Endothelial cell of umbilical vein (primary cell): ENCODE data around the gene KCNQ5. TPM values are rescaled to one million over a fixed set of nuclear protein-coding genes. Genes with fewer than 3 reads are reported as not detected.

Source experiments
- BruUV-seq: library from RNA; stranded (reverse); fragments of 400-500 nt; replicated peaks from 2 replicates; lab custom pipeline; 2021; lab: Mats Ljungman, UMichigan
- CTCF ChIA-PET: fragments of 300-600, 350-600 bp; sonication (Branson Sonifier 250); formaldehyde crosslinking; loops from one replicate; lab custom pipeline; 2021; ENCODE audit warnings: antibody characterized with exemption, inconsistent platforms; lab: Charles Lee
- POLR2A ChIA-PET: fragments of 300-600, 350-600 bp; sonication (Branson Sonifier 250); formaldehyde crosslinking; loops from one replicate; lab custom pipeline; 2021; ENCODE audit warnings: antibody characterized with exemption, inconsistent platforms; lab: Charles Lee
- DNase-seq: peaks from one replicate; pipeline ENCODE4 v3.0.0-alpha.2; 2011; ENCODE audit warnings: low read depth, low spot score
- FAIRE-seq: peaks from 2 replicates; lab custom pipeline; 2011; peaks lifted over from hg19 to GRCh38; lab: Jason Lieb, UNC
- H2AFZ ChIP-seq: 2 replicates; pipeline ENCODE4 v1.6.0; 2012; ENCODE audit warnings: low read depth, low read length, control low read depth, inconsistent platforms
- H3K27ac ChIP-seq: 2 replicates; pipeline ENCODE4 v1.5.1; 2011; ENCODE audit warnings: low read depth, mild to moderate bottlenecking, control low read depth, low read length, moderate library complexity; ENCODE audit not compliant: insufficient read depth
- H3K27me3 ChIP-seq, 2 experiments: 2 replicates each; pipeline versions ENCODE4 v1.6.0 to v1.6.1; 2011; ENCODE audit warnings: low read length in 2 of 2, mixed read lengths in 1 of 2; ENCODE audit not compliant: control insufficient read depth in 2 of 2, insufficient read depth in 2 of 2
- H3K36me3 ChIP-seq, 2 experiments: 2 replicates in 1 of 2; 3 replicates in 1 of 2; pipeline ENCODE4 v1.5.1; 2011; ENCODE audit warnings: low read length in 2 of 2, mild to moderate bottlenecking in 1 of 2, moderate library complexity in 1 of 2; ENCODE audit not compliant: control insufficient read depth in 2 of 2, insufficient read depth in 2 of 2; ENCODE audit errors: extremely low read depth in 1 of 2
- H3K4me1 ChIP-seq: 3 replicates; pipeline ENCODE4 v1.5.1; 2011; ENCODE audit warnings: mild to moderate bottlenecking, low read length; ENCODE audit not compliant: control insufficient read depth, insufficient read depth; ENCODE audit errors: extremely low read depth
- H3K4me2 ChIP-seq: 2 replicates; pipeline ENCODE4 v1.6.1; 2011; ENCODE audit warnings: low read length, control low read depth, mixed read lengths; ENCODE audit not compliant: insufficient read depth
- H3K4me3 ChIP-seq, 3 experiments: fragments of 200-600 bp in 1 of 3; sonication (generic), shearing (Covaris generic) in 1 of 3; replicated peaks in 1 of 3; 2 replicates each; pipeline ENCODE4 v1.5.1; 2011 to 2016; ENCODE audit warnings: control low read depth in 3 of 3, low read length in 3 of 3, mild to moderate bottlenecking in 2 of 3, inconsistent platforms in 1 of 3, low read depth in 1 of 3, moderate library complexity in 1 of 3; ENCODE audit not compliant: insufficient read depth in 1 of 3
- H3K79me2 ChIP-seq: 2 replicates; pipeline ENCODE4 v1.6.0; 2012; ENCODE audit warnings: low read length, inconsistent platforms; ENCODE audit not compliant: control insufficient read depth, insufficient read depth
- H3K9ac ChIP-seq: replicated peaks from 2 replicates; pipeline ENCODE3; 2011; ENCODE audit warnings: low read length, control low read depth; ENCODE audit not compliant: insufficient read depth; ENCODE audit errors: extremely low read depth
- H3K9me1 ChIP-seq: replicated peaks from 3 replicates; pipeline ENCODE4 v1.6.0; 2011; ENCODE audit warnings: mild to moderate bottlenecking, low read length; ENCODE audit not compliant: control insufficient read depth, insufficient read depth; ENCODE audit errors: extremely low read depth
- H3K9me3 ChIP-seq: replicated peaks from 2 replicates; pipeline ENCODE4 v1.5.1; 2012; ENCODE audit warnings: low read length, inconsistent platforms; ENCODE audit not compliant: control insufficient read depth, insufficient read depth
- H4K20me1 ChIP-seq: replicated peaks from 2 replicates; pipeline ENCODE3; 2011; ENCODE audit warnings: mild to moderate bottlenecking, low read length; ENCODE audit not compliant: control insufficient read depth, insufficient read depth; ENCODE audit errors: extremely low read depth
- CTCF ChIP-seq, 2 donors: IDR thresholded peaks; 1 replicate in 1 of 2; 2 replicates in 1 of 2; pipeline ENCODE4 v1.5.1; 2011; ENCODE audit warnings: low read length in 2 of 2, mild to moderate bottlenecking in 2 of 2, moderate library complexity in 2 of 2, control low read depth in 1 of 2, inconsistent platforms in 1 of 2, low read depth in 1 of 2; ENCODE audit not compliant: insufficient read depth in 1 of 2; ENCODE audit errors: extremely low read depth in 1 of 2
- EZH2 ChIP-seq: IDR thresholded peaks from 2 replicates; pipeline ENCODE4 v1.6.1; 2012; ENCODE audit warnings: borderline replicate concordance, low read depth, mild to moderate bottlenecking, moderate library complexity, low read length, inconsistent platforms; ENCODE audit not compliant: severe bottlenecking
- FOS ChIP-seq: IDR thresholded peaks from 2 replicates; pipeline ENCODE4 v1.6.1; 2011; ENCODE audit warnings: mild to moderate bottlenecking, low read length, moderate library complexity, borderline replicate concordance; ENCODE audit not compliant: insufficient read depth
- GATA2 ChIP-seq: IDR thresholded peaks from 2 replicates; pipeline ENCODE4 v1.7.0; 2011; ENCODE audit warnings: low read depth, mild to moderate bottlenecking, moderate library complexity, mixed read lengths, low read length; ENCODE audit not compliant: insufficient read length, insufficient read depth
- JUN ChIP-seq: IDR thresholded peaks from 2 replicates; pipeline ENCODE4 v1.6.1; 2011; ENCODE audit warnings: borderline replicate concordance, low read depth; ENCODE audit not compliant: insufficient read length, insufficient read depth
- MAX ChIP-seq: IDR thresholded peaks from 2 replicates; pipeline ENCODE4 v1.6.1; 2011; ENCODE audit not compliant: insufficient read depth, insufficient read length
- MYC ChIP-seq: IDR thresholded peaks from one replicate; pipeline ENCODE4 v1.6.1; 2011; ENCODE audit warnings: mild to moderate bottlenecking, low read depth, low read length
- POLR2A ChIP-seq: IDR thresholded peaks from 2 replicates; pipeline ENCODE4 v1.6.1; 2012; ENCODE audit warnings: low read depth, mild to moderate bottlenecking, control low read depth, low read length
- POLR2AphosphoS5 ChIP-seq: IDR thresholded peaks from 2 replicates; pipeline ENCODE4 v1.6.1; 2012; ENCODE audit warnings: low read depth, mild to moderate bottlenecking, control low read depth, low read length, moderate library complexity; ENCODE audit not compliant: insufficient read depth
- dilution Hi-C: fragments of 300-500 bp; cut with MboI; formaldehyde crosslinking; loops from one replicate; pipeline ENCODE4 v1.15.0; 2019; ENCODE audit warnings: low sequenced_read_pairs; ENCODE audit not compliant: extremely low pct_ligation_motif_present
- intact Hi-C: fragments of 100-400 bp; cut with micrococcal nuclease; formaldehyde crosslinking; loops from one replicate; pipeline ENCODE4 v1.10.0; 2022
- polyA plus RNA-seq, 4 experiments: library from polyadenylated mRNA; depleted of rRNA in 3 of 4; stranded (reverse) in 3 of 4; unstranded in 1 of 4; fragments of >200 nt; gene quantifications; 2 replicates each; pipeline versions ENCODE4 v1.2.1 to v1.2.3, GENCODE V29; 2011 to 2012; ENCODE audit warnings: missing spikeins in 1 of 4
- total RNA-seq: library from RNA; stranded (reverse); gene quantifications from 2 replicates; pipeline ENCODE4 v1.2.3, GENCODE V29; 2021

KCNQ5 gene
- total and polyA plus RNA-seq, 2 donors (not counting 3 experiments of a cell fraction or from before 2014, with no cell fraction given): 0.22 TPM; not detected in 1

DNA sequence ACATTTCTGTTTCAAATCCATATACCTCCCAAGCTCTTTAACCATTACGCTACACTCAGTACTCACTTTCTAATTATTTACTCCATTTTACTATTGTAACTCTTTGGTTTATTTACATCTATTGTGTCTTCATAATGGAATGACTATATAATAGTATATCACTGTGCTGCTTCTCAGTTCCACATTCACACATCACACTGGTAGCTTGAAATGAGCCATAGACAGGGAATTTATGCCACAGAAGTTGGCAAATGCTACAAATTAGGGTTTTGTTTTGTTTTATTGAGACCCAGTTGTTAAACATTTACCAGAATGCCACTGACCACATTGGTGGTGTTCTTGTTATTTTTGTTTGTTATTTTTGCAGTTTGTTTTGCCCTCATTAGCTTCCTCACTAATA lies 213.9 kb downstream of the KCNQ5 start:
- no peak for TF ChIP-seq MAX
- no peak for TF ChIP-seq CTCF (IDR thresholded peaks at IDR 0.05; ENCODE audit: extremely low read depth in 1 of 2, insufficient read depth in 1 of 2, low read depth in 1 of 2, low read length in 2 of 2)
- no peak for TF ChIP-seq MYC
- TF ChIP-seq POLR2A: no peak
- intact Hi-C loops (no loop called here), dilution Hi-C loops (no loop called here)
- H3K4me2 ChIP-seq: no peak overlapping the region
- no peaks in the 10 kb centered on the region for H3K9me1 ChIP-seq
- H3K9me3 ChIP-seq: no peaks in the 10 kb centered on the region
- CTCF ChIA-PET: no interaction called here
- H3K27me3 ChIP-seq: no peaks in the 10 kb centered on the region
- FAIRE-seq: no peak
- BruUV-seq: no TSS peak
- no peaks in the 10 kb centered on the region for H3K79me2 ChIP-seq
- no peak for DNase-seq
- no peak overlapping the region for H3K4me3 ChIP-seq
- no peak overlapping the region for H3K27ac ChIP-seq
- POLR2A ChIA-PET: no interaction called here
- H3K36me3 ChIP-seq: no peaks in the 10 kb centered on the region
- no peaks in the 10 kb centered on the region for H3K4me1 ChIP-seq
- H4K20me1 ChIP-seq: no peaks in the 10 kb centered on the region
- H2AFZ ChIP-seq: no peak overlapping the region
- no peak overlapping the region for H3K9ac ChIP-seq

DNA sequence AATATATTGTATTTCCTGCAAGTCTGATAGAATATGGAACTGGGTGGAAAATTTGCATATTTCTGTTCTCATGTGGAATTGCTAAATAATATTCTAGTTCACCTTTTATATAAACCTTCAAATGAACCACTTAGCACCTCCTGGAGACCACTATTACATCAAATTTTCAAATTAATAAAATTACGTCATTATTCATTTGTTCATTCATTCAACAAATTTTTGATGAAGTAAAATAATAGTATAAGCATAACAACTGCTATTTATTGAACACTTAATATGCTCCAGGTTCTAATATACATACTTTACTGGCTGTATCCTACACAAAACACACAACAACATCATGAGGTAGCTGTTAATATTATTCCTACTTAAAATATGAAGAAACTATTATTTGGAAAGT lies 215.1 kb downstream of the KCNQ5 start:
- BruUV-seq: no TSS peak

More for the DNA sequence above, 215.1 kb downstream of the KCNQ5 start:
- no peak overlapping the region for H3K9ac ChIP-seq
- dilution Hi-C loops (no loop called here), intact Hi-C loops (no loop called here)
- no peaks in the 10 kb centered on the region for H3K27me3 ChIP-seq
- ChIA-PET POLR2A (no interaction called here), CTCF (interaction anchor here (1.5 kb wide), 1 partner anchor 11 kb away, joined by 4 read pairs; no protein-coding TSS in a partner anchor)
- H2AFZ ChIP-seq: no peak overlapping the region
- H3K4me2 ChIP-seq: no peak overlapping the region
- DNase-seq (no peak), FAIRE-seq (no peak)
- H3K79me2 ChIP-seq: no peaks in the 10 kb centered on the region
- H3K4me3 ChIP-seq: no peak overlapping the region
- no peak overlapping the region for H3K27ac ChIP-seq
- no peaks in the 10 kb centered on the region for H3K36me3 ChIP-seq
- TF ChIP-seq CTCF (IDR thresholded peaks at IDR 0.05; ENCODE audit: extremely low read depth in 1 of 2, insufficient read depth in 1 of 2, low read depth in 1 of 2, low read length in 2 of 2) (no peak), GATA2 (no peak), MAX (no peak), POLR2AphosphoS5 (no peak), EZH2 (no peak), FOS (no peak), POLR2A (no peak), JUN (no peak), MYC (no peak)
- H3K9me1 ChIP-seq: no peaks in the 10 kb centered on the region
- H3K4me1 ChIP-seq: no peaks in the 10 kb centered on the region
- H3K9me3 ChIP-seq: no peaks in the 10 kb centered on the region
- H4K20me1 ChIP-seq: no peaks in the 10 kb centered on the region
